ENCODE measurements around the gene STX19. TPM values are rescaled to one million over a fixed set of nuclear protein-coding genes. Genes with fewer than 3 reads are reported as not detected.

Gene STX19
- total and polyA plus RNA-seq, 8 donors: 1.7 to 7.5 (median 2.8) TPM

DNA sequence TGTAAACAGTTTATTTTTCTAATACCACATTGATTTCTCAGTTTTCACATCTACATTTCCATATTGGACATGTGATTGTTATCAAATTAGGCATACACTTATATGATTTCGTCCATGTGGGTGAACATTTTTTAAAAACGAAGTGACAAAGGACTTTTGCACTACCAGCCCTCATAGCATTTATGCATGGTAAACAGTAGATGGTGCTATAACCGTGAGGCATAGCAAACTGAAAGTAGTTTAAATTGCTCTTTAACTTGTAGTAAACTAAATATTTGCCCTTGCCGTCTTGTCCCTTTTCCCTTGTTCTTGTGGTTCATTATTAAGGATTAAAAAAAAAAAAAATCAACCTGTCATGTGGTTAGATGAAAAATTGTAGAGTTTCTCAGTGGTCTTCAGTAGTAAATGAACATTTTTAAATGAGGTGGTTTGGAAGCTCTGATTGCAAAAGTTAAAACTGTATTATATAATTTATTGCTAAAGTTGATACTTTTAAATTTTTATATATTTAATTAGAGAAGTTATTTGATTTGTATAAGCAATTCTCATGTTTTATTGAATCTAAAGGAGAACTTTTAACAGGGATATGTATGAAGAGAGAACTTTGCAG lies 24.0 kb downstream of the STX19 start:
- Histone ChIP-seq H3K27ac (no peak overlapping the region), H3K9me3 (no peaks in the 10 kb centered on the region), H3K4me3 (no peak overlapping the region), H3K27me3 (no peaks in the 10 kb centered on the region), H3K36me3 (no peaks in the 10 kb centered on the region), H3K4me1 (peaks cover 0 to 4% (median 0%) of the 10 kb centered on the region in 3 donors)
- FAIRE-seq: peak; percentile 97
- peak; percentile 12 to 63 (median 52) for TF ChIP-seq CTCF (IDR thresholded peaks at IDR 0.05)
- intact Hi-C loops (cut with DNase I): loop anchor here in 1 of 3 donors (10.0 kb wide), 1 partner anchor 60 kb away; the partner anchor contains the start of genes DHFR2 and NSUN3
- no peak for DNase-seq
- ATAC-seq: peak; percentile 68 to 96 (median 92)
- WGBS, 2 donors: 0 to 1% methylated on average over 4 of the region's 4 CpGs

DNA sequence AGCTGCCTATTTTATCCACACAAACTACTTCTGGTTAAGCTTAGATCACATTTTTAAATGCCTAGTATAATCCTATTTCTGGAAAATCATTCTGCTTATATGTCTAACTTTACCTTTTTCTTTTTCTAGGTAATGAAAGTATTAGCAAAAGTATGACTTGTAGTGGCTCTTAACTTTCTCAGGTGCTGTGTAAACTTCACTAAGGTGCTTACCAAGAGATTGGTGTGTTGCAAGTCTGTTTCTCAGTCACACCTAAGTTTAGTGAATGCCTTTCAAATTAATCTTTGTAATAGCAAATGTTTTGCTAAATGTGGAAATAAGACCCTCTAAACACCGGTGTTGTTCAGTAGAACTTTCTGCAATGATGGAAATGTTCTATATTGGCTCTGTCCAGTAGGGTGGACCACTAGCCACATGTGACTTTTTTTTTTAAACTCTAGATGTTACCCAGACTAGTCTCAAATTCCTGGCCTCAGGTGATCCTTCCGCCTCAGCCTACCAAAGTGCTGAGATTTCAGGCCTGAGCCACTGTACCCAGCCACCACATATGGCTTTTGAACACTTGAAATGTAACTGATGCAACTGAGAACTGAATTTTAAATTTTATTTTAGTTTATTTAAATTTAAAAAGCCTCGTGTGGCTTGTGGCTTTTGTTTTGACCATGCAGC lies 26.4 kb downstream of the STX19 start:
- no peaks in the 10 kb centered on the region for H3K9me3 ChIP-seq
- H3K27me3 ChIP-seq: no peaks in the 10 kb centered on the region
- H3K4me1 ChIP-seq: peaks cover 0 to 4% (median 0%) of the 10 kb centered on the region in 3 donors
- H3K4me3 ChIP-seq: no peak overlapping the region
- WGBS, 2 donors: 81 to 88% methylated on average over 3 of the region's 3 CpGs
- DNase-seq (no peak), FAIRE-seq (no peak), ATAC-seq (no peak)
- H3K36me3 ChIP-seq: no peaks in the 10 kb centered on the region
- no peak overlapping the region for H3K27ac ChIP-seq
- no peak for TF ChIP-seq CTCF (IDR thresholded peaks at IDR 0.05)
- intact Hi-C loops (cut with DNase I): loop anchor here in 1 of 3 donors (10.0 kb wide), 1 partner anchor 63 kb away; the partner anchor contains the start of genes DHFR2 and NSUN3

- intact Hi-C loops (cut with DNase I): loop anchor here in 1 of 3 donors (10.0 kb wide), 1 partner anchor 64 kb away; the partner anchor contains the start of genes DHFR2 and NSUN3
- Histone ChIP-seq H3K4me1 (peaks cover 0 to 4% (median 0%) of the 10 kb centered on the region in 3 donors), H3K27ac (no peak overlapping the region), H3K4me3 (no peak overlapping the region), H3K9me3 (no peaks in the 10 kb centered on the region), H3K27me3 (no peaks in the 10 kb centered on the region), H3K36me3 (no peaks in the 10 kb centered on the region)
- no peak for FAIRE-seq
- WGBS, 2 donors: 59 to 61% methylated on average over 1 of the region's 1 CpG
- no peak for DNase-seq
- ATAC-seq: no peak
- no peak for TF ChIP-seq CTCF (IDR thresholded peaks at IDR 0.05)
These were observed 27.2 kb downstream of the STX19 start for GRCh38 chr3:94001191-94001590.

GRCh38 chr3:93994056-93994455 lies 34.3 kb downstream of the STX19 start:
- no peak for FAIRE-seq
- no peaks in the 10 kb centered on the region for H3K27me3 ChIP-seq
- WGBS, 2 donors: 80 to 85% methylated on average over 3 of the region's 3 CpGs
- H3K4me1 ChIP-seq: no peaks in the 10 kb centered on the region
- no peak for TF ChIP-seq CTCF (IDR thresholded peaks at IDR 0.05)
- intact Hi-C loops (cut with DNase I): no loop called here
- no peak for ATAC-seq
- no peaks in the 10 kb centered on the region for H3K9me3 ChIP-seq
- no peak overlapping the region for H3K4me3 ChIP-seq
- no peak for DNase-seq
- no peak overlapping the region for H3K27ac ChIP-seq
- no peaks in the 10 kb centered on the region for H3K36me3 ChIP-seq

DNA sequence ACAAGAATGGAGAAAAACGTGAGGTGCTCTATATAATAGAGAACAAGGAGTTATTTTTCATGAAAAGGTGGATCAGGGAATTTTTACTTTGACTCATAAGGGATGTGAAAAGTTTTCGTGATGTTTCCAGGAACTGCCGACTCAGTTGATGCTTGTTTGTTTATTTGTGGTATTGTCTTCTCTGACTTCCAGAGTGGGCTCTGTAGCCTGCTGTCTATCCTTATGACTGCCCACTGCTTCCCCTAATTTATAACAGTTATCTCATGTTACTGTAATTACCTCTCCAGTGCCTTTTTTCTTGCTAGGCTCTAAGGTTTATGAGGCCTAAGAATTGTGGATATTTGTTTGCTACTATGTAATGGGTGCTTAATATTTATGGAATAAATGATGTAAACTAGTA lies 36.2 kb downstream of the STX19 start:
- Histone ChIP-seq H3K36me3 (no peaks in the 10 kb centered on the region), H3K9me3 (no peaks in the 10 kb centered on the region), H3K27ac (no peak overlapping the region), H3K4me1 (no peaks in the 10 kb centered on the region), H3K27me3 (no peaks in the 10 kb centered on the region), H3K4me3 (no peak overlapping the region)
- FAIRE-seq (no peak), ATAC-seq (no peak), DNase-seq (no peak)
- intact Hi-C loops (cut with DNase I): no loop called here
- 75 to 79% methylated on average over 3 of the region's 3 CpGs for WGBS, 2 donors
- no peak for TF ChIP-seq CTCF (IDR thresholded peaks at IDR 0.05)
